Measurements from ENCODE around the gene KAZN. TPM values are rescaled to one million over a fixed set of nuclear protein-coding genes. Genes with fewer than 3 reads are reported as not detected.

The KAZN gene
- total RNA-seq, 1 donor = 3.9 TPM

DNA sequence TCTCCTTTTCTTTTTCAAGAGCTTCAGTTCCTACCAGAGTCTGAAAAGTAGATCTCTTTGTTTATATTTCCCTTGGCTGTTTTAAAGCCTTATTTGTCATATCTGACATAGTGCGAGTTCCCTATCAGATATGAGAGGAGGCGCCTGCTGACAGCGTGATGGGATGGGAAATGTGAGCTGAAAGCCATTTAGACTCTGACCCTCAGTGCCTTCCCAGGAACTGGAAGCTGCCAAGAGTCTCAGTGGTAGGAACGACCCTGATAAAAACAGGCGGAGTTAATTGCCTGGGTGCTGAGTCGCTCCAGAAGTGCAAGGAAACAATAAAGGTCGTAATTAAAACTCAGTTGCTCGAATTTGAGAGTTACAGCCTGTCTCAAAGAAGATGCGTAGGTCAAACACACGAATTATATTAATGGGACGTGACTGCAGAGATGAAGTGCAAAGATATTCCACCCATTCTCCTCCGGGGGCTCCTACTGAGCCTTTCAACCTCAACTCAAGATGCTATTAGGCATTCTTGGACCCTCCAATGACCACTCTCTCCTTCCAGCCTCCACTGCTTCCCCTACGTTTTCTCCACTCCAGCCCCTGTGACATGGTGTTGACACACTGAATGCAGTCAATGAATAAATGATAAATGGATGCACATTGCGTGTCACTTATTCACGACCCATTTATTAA, 84.6 kb downstream of the KAZN start:
- TF ChIP-seq, protein P1, sequence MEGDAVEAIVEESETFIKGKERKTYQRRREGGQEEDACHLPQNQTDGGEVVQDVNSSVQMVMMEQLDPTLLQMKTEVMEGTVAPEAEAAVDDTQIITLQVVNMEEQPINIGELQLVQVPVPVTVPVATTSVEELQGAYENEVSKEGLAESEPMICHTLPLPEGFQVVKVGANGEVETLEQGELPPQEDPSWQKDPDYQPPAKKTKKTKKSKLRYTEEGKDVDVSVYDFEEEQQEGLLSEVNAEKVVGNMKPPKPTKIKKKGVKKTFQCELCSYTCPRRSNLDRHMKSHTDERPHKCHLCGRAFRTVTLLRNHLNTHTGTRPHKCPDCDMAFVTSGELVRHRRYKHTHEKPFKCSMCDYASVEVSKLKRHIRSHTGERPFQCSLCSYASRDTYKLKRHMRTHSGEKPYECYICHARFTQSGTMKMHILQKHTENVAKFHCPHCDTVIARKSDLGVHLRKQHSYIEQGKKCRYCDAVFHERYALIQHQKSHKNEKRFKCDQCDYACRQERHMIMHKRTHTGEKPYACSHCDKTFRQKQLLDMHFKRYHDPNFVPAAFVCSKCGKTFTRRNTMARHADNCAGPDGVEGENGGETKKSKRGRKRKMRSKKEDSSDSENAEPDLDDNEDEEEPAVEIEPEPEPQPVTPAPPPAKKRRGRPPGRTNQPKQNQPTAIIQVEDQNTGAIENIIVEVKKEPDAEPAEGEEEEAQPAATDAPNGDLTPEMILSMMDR (IDR thresholded peaks at IDR 0.05; ENCODE audit: insufficient read depth, low read length) = no peak
- H3K4me3 ChIP-seq (ENCODE audit: low read depth, low read length) = no peak overlapping the region
- DNase-seq (ENCODE audit: low read depth) = no peak

DNA sequence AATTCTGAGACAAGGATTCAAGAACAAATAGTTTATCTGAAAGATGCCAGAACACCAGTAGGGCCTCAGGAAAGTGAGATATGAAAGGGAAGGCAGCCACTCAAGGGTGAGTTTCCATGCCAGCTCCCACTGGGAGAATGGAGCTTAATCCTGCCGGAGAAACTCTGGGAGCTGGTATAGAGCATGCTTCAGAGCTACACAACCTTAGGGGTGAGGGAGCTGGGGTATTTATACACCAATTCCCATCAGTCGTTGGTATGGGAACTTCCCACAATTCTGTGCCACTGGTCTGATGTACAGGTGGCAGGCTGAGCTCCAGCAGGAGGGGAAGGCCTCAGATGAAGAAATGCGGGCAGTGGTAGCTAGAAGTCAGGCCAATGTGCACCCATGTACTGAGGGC, 86.6 kb downstream of the KAZN start:
- DNase-seq (ENCODE audit: low read depth) = no peak
- H3K4me3 ChIP-seq (ENCODE audit: low read depth, low read length) = no peak overlapping the region
- TF ChIP-seq, protein P1 (IDR thresholded peaks at IDR 0.05; ENCODE audit: insufficient read depth, low read length) = no peak

DNA sequence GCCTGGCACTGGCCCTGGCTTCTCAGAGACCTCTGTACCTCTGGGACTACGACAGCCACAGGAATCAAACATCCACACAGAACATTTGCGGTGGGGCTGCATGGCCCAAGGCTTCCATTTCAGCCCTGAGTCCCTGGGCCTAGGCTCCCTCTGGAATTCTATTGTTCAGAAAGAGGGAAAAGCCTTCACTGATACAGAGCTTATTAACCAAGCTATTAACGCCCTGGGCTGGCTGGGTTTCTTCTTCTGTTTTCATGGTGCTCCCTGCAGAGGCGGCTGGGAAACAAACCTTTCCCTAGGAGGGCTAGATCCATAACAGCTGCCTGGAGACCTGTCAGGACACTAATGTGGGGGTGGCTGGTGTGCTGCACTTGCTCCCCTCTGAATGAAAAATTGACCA, 88.2 kb downstream of the KAZN start:
- no peak for DNase-seq (ENCODE audit: low read depth)
- TF ChIP-seq, protein P1 (IDR thresholded peaks at IDR 0.05; ENCODE audit: insufficient read depth, low read length) = no peak
- no peak overlapping the region for H3K4me3 ChIP-seq (ENCODE audit: low read depth, low read length)

DNA sequence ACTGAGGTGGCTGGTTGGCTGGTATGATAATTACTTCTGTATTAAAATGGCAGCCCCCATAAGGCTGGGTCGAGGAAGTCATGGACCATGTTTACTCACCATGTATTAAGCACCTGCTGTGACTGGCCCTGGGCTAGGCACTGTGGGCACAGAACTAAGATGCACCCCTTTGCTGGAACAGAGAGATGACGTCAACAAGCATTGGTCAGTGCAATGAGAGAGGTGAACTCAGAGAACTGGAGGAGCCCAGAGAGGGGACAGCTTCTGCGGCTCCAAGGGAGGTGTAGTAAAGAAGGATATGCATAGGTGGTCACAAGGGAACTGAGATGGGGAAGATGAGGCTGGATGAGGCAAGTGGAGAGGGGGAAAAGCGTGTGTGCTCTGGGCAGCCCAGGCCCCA, 88.7 kb downstream of the KAZN start:
- no peak overlapping the region for H3K4me3 ChIP-seq (ENCODE audit: low read depth, low read length)

DNA sequence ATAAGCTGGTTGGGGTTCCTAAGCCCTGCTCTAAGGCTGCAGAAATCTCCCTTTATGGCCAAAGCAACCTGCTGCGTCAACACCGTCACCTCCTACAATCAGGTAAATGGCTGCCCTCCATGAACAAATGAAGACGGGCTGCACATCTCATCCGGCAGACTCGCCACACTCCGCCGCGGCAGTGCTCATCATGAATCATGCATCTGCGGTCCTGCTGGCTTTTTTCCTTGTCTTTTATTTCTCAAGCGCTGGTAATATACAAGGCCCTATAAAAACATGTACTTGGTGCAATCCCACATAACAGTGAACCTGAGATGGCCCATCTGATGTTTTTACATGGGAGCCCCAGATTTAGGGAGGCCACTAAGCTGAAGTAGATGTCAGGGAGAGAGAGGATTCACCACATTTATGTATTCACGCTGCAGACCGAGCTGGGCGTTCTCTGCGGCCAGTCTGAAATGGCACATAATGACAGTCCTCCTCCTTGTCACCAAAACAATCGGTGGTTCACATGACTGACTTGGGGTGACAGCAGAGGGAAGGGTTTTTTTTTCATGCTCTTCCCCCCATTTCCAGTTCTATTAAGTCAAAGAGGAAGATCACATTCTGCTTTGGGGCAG, 91.6 kb downstream of the KAZN start:
- TF ChIP-seq, protein P1 (IDR thresholded peaks at IDR 0.05; ENCODE audit: insufficient read depth, low read length) = no peak
- no peak overlapping the region for H3K4me3 ChIP-seq (ENCODE audit: low read depth, low read length)
- no peak for DNase-seq (ENCODE audit: low read depth)

More for the DNA sequence above, 88.7 kb downstream of the KAZN start:
- DNase-seq (ENCODE audit: low read depth) = no peak
- TF ChIP-seq, protein P1 (IDR thresholded peaks at IDR 0.05; ENCODE audit: insufficient read depth, low read length) = no peak

DNA sequence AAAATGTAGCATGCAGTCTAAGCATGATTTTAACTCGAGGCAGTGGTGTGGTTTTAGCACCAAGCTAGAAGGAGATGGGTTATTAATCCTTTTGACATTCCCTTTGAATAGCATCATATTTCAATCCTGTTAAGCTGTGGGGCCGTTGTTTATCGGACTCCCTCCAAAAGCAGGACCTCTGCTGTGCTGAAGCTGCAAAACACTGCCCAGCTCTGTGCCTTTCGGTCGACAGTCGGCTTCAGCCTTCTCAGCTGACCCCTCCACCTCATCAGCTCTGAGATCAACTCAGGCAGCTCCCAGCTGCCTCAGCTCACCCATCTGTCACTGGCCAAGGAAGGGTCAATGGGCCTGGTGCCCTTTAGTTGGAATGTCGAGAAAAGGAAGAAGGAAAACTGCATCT, 95.5 kb downstream of the KAZN start:
- TF ChIP-seq, protein P1 (IDR thresholded peaks at IDR 0.05; ENCODE audit: insufficient read depth, low read length) = no peak

More for the DNA sequence above, 95.5 kb downstream of the KAZN start:
- DNase-seq (ENCODE audit: low read depth) = no peak
- H3K4me3 ChIP-seq (ENCODE audit: low read depth, low read length) = no peak overlapping the region

Measured in fibroblast of the aortic adventitia (primary cell).